ENCODE measurements around the gene TXNDC5.
"Not testable (repeated sequence)": the region's sequence is repeated elsewhere in the genome, so short reads cannot be mapped to it uniquely, and the experiment has no call there.

Gene TXNDC5

DNA sequence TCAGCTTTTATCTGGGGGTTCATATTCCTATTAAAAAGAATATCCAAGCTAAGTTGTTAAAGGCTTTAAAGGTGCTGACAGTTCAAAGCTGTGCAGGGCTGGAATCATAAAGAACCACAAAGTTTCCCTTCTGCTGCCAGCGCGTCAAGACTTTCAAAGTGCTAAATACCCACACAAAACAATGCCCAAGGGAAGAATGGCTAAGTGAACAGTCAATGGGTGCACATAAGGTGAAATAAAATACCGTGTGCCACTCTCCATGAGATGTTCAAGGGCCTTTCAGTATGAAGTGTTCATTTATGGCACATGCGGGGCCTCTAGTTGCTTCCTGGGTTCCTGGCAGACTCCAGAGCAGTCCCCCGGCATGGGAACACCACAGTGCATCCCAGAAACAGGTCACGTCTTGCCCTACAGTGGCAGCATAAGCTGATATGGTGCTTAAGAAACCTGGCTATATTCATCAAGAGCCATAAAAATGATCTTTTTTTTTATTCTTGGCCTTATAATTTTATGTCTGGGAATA lies 14.1 kb downstream of the TXNDC5 start:
- Histone ChIP-seq H3K9ac (ENCODE audit: low read depth, low read length) (no peak overlapping the region), H3K9me3 (ENCODE audit: control insufficient read depth, insufficient read depth, low read length) (no peaks in the 10 kb centered on the region), H3K36me3 (ENCODE audit: insufficient read depth, low read length) (peaks cover 34% of the 10 kb centered on the region), H3K4me1 (ENCODE audit: insufficient read depth, low read length) (no peaks in the 10 kb centered on the region)

DNA sequence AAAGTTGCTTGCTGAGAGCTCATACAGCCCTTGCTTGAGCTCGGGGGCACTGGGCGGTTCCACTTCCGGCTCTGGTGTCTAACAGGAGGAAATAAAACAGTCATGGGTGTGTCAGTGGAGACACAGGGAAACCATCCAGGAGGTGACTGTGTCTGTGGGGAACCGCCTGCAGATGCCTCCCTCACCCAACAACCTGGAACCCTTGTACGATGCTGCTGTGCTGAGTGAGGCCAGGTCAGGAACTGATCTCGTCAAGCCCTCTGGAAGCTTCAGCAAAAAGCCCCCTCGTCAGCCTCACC lies 15.5 kb downstream of the TXNDC5 start:
- Histone ChIP-seq H3K36me3 (ENCODE audit: insufficient read depth, low read length) (peaks cover 32% of the 10 kb centered on the region), H3K9me3 (ENCODE audit: control insufficient read depth, insufficient read depth, low read length) (no peaks in the 10 kb centered on the region), H3K9ac (ENCODE audit: low read depth, low read length) (no peak overlapping the region), H3K4me1 (ENCODE audit: insufficient read depth, low read length) (no peaks in the 10 kb centered on the region)

DNA sequence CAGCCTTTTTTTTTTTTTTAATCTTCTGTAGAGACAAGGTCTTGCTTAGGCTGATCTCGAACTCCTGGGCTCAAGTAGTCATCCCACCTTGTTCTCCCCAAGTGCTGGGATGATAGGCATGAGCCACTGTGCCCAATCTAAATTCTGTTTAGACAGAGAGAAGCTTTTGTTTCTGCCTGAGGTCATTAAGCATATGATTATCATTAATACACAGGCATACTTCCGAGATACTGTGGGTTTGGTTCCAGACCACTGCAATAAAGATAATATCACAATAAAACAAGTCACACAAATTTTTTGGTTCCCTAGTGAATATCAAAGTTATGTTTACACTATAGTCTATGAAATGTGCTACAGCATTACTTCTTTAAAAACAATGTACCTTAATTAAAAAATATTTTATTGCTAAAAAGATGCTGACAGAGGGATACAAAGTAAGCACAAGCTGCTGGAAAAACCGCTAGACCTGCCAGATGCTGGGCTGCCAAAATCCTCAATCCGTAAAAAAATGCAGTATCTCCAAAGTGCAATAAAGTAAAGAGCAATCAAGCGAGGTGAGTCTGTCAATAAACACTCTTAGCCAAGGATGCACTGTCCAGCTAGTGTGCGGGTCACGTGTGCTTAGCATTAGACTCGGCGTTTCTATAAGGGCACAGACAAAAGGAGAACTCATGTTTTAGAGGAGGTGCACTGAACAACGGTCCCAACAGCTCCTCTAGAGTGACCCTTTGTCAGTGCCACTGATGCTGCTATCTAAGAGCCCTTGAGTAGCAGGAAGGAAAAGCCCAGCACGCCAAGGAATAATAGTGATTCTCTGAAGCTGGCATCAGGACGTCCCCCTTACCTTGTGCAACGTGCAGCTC lies 16.1 kb downstream of the TXNDC5 start:
- Histone ChIP-seq H3K9me3 (ENCODE audit: control insufficient read depth, insufficient read depth, low read length) (no peaks in the 10 kb centered on the region), H3K36me3 (ENCODE audit: insufficient read depth, low read length) (peaks cover 32% of the 10 kb centered on the region), H3K4me1 (ENCODE audit: insufficient read depth, low read length) (no peaks in the 10 kb centered on the region), H3K9ac (ENCODE audit: low read depth, low read length) (no peak overlapping the region)

DNA sequence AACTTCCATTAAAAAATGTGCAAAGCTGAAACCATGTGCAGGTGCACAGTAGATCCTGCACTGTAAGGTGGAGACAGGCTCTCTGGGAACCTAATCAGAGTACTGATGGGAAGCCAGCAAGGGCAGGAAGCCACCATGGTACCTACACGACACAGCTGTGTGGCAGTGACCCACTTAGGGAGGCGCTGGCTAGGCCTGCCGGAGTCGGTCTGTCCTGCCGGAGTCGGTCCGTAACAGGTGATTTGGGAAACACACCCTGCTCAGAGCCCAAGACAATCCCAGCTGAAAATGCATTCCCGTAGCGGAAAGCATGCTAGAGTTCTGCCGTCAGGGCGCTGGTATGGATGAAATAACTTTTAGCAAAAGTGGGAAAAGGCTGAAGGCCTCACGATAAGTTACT lies 17.2 kb downstream of the TXNDC5 start:
- peaks cover 30% of the 10 kb centered on the region for H3K36me3 ChIP-seq (ENCODE audit: insufficient read depth, low read length)

DNA sequence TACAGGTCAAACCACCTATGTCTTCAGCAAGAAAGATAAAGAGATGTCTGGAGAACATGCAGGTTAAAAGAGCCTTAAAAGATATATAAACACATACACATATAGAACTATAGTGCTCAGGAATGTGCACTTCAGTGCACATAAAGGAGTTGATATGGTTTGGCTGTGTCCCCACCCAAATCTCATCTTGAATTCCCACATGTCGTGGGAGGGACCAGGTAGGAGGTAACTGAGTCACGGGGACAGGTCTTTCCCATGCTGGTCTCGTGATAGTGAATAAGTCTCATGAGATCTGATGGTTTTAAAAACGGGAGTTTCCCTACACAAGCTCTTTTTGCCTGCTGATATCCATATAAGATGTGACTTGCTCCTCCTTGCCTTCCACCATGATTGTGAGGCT lies 18.2 kb downstream of the TXNDC5 start:
- H3K36me3 ChIP-seq (ENCODE audit: insufficient read depth, low read length) = peaks cover 25% of the 10 kb centered on the region
- H3K4me1 ChIP-seq (ENCODE audit: insufficient read depth, low read length); H3K9ac ChIP-seq (ENCODE audit: low read depth, low read length); H3K9me3 ChIP-seq (ENCODE audit: control insufficient read depth, insufficient read depth, low read length): not testable (repeated sequence)

More for the DNA sequence above, 17.2 kb downstream of the TXNDC5 start:
- H3K9me3 ChIP-seq (ENCODE audit: control insufficient read depth, insufficient read depth, low read length) = no peaks in the 10 kb centered on the region
- H3K9ac ChIP-seq (ENCODE audit: low read depth, low read length) = no peak overlapping the region
- no peaks in the 10 kb centered on the region for H3K4me1 ChIP-seq (ENCODE audit: insufficient read depth, low read length)

DNA sequence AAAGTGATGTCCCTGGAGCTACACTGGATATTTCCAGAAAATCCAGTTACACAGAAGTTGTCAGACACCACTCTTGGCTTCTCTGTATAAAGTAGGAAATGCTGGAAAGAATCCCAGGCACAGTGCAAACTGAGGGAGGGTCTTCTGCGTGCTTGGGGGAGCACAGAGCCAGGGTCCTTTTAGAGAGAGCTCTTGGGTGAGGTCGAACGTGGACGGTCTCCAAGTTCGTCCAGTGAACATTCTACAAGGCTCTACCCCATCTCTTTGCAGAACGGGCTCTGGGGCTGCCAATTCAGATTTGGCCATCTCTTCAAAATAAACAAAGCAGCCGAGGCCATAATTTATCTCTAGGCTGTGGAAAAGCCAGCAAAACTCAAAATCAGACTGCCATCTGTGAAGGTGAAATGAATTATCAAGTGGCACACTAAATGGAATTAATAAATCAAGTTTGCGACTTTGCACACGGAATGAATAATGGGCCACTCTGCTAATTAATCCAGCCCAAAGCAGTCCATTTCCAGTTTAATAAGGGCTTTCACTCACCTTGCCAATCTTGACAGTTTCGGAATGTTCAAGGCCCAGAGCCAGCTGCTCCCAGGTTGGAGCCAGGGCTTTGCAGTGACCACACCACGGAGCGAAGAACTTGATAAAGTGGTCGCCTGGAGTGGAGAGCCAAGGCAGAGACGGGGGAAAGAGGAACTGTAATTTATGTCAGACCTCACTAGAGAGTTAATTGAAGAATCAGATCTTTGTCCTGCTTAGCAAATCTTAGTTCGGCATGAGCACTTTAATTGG lies 19.3 kb downstream of the TXNDC5 start:
- no peaks in the 10 kb centered on the region for H3K4me1 ChIP-seq (ENCODE audit: insufficient read depth, low read length)
- peaks cover 23% of the 10 kb centered on the region for H3K36me3 ChIP-seq (ENCODE audit: insufficient read depth, low read length)
- no peak overlapping the region for H3K9ac ChIP-seq (ENCODE audit: low read depth, low read length)
- H3K9me3 ChIP-seq (ENCODE audit: control insufficient read depth, insufficient read depth, low read length) = no peaks in the 10 kb centered on the region

DNA sequence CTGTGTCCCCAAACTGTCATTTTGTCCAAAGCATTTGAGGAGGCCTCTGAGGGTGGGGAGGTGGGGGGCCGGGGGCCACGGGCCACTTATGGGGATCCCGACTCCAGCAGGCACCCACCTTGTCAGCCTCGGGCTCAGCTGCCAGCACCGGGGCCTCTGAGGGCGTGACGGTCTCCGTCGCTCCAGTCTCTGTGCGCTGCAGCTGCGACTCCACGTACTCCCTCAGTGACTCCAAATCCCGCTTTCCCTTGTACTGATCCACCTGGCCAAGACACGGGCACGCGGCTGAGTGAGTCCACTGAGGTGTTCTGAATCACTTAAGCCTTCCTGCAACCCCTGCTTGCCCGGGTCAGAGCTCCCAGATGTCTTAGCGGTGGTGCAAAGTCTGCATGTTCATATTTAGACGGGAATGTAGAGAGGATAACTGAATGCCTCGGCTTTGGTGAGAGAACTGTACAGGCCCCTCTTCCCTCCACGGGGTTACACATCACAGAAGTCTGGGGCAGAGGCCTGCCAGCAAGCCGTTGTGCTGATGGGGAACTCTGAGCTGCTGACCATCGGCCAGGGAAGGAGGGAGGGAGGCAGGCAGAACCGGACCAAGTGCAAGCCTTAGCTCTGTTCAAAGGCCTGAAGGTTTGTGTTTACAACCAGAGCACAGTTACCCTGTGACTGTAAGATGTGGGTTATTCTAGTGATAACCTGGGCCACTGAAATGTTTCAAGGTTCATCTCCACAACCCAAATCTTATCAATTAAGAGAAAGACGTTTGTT lies 21.8 kb downstream of the TXNDC5 start:
- Histone ChIP-seq H3K9me3 (ENCODE audit: control insufficient read depth, insufficient read depth, low read length) (no peaks in the 10 kb centered on the region), H3K36me3 (ENCODE audit: insufficient read depth, low read length) (peaks cover 23% of the 10 kb centered on the region), H3K9ac (ENCODE audit: low read depth, low read length) (no peak overlapping the region), H3K4me1 (ENCODE audit: insufficient read depth, low read length) (no peaks in the 10 kb centered on the region)

DNA sequence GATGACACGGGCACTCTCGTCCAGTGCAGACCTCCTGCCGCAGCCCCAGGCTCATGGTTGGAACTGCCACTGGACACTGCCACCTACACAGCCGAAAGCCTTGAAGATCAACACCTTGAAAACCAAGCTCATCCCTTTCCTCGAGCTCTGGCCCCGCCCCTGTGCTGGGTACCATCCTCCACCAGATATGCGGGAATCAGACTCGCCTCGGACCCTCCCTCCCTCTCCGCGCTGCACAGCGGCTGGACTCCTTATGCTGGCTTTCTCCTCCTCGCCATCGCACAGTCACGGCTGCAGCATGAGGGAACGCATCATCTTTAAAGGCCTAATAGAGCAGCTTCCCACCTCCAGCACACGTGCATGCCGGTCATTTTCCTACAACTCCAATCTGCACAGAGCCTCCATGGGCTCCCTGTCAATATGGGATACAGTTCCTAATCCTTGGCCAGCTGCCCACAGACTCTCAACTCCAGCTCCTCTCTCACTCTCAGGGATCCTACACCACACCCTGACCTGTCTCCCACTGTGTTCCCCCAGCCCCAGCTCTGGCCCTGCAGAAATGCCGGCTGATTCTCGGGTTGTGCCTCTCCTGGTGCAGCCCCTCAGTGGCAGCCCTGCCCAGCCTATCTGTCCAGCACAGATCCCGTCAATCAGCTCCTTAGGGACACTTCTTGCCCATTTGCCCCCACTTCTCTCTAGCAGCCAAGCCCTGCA lies 23.2 kb downstream of the TXNDC5 start:
- no peaks in the 10 kb centered on the region for H3K4me1 ChIP-seq (ENCODE audit: insufficient read depth, low read length)
- H3K9me3 ChIP-seq (ENCODE audit: control insufficient read depth, insufficient read depth, low read length) = no peaks in the 10 kb centered on the region
- no peak overlapping the region for H3K9ac ChIP-seq (ENCODE audit: low read depth, low read length)
- peaks cover 32% of the 10 kb centered on the region for H3K36me3 ChIP-seq (ENCODE audit: insufficient read depth, low read length)

DNA sequence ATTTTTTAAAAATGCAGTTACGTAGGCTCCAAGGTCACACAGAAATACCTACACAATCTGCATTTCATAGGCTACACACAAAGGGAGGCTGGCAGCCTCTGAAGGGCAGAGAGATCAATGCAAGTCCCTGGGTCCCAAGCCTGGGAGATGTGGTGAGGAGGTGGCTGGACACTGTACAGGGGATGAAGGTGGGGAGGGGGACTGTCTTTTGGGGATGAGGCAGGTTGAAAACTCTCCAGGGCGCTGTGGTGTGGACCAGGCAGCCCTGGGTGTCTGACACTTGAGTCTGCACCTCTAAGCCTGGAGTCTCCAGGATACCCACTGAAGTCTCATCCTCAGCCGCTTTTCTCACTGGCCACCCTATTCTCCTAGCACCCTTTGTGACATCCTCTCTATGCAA lies 24.5 kb downstream of the TXNDC5 start:
- Histone ChIP-seq H3K36me3 (ENCODE audit: insufficient read depth, low read length) (peaks cover 39% of the 10 kb centered on the region), H3K9ac (ENCODE audit: low read depth, low read length) (no peak overlapping the region), H3K9me3 (ENCODE audit: control insufficient read depth, insufficient read depth, low read length) (no peaks in the 10 kb centered on the region), H3K4me1 (ENCODE audit: insufficient read depth, low read length) (no peaks in the 10 kb centered on the region)

DNA sequence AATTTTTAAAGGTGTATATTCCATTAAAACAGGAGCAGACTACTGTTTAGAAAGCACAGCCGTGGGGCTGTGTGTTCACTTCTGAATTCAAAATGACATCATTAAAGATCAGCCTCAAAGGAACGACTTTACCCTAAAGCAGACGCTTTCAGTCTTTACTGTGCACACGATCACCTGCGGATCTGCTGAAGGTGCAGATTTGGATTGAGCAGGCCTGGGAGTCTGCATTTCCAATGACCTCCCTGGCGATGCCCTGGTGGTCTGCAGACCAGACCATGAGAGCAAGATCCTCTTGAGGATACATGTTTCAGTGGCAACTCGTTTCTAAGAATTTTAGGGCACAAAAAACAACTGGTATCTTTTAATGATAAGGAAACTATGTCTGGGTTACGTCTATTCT lies 27.2 kb downstream of the TXNDC5 start:
- Histone ChIP-seq H3K4me1 (ENCODE audit: insufficient read depth, low read length) (no peaks in the 10 kb centered on the region), H3K9ac (ENCODE audit: low read depth, low read length) (no peak overlapping the region), H3K9me3 (ENCODE audit: control insufficient read depth, insufficient read depth, low read length) (no peaks in the 10 kb centered on the region), H3K36me3 (ENCODE audit: insufficient read depth, low read length) (peaks cover 38% of the 10 kb centered on the region)

DNA sequence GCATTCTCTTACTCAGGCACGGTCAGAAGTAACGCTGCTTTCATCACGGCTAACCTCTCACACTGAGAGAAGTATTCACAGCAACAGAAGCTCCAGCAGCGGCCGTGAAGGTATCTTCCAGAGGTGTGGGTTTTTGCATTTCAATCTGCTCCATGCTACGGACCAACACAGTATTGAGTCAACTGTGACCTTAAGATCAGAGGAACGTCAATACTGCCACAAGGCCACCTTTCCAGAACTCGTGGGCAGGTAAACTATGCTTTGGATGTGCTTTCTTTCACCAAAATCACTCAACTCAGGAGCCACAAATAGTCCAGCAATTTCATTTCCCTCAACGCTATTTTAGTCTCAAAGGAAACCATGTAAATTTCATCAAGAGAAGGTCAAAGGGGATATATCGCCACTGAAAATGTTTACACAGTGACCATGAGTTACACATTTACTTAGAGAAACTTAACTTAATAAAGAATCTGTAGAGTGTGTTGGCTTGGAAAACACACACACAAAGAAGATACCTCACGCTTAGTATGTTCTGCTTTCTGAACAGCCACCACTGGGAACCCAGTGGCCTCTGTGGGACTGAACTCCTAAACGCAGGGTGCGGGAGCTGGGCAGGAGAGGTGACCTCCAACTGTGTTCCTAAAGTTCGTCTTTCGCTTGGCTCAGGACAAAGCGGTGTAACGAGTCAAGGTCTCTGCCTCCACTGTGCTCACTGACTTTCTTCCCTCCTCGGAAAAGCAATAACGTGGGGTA lies 27.9 kb downstream of the TXNDC5 start:
- H3K36me3 ChIP-seq (ENCODE audit: insufficient read depth, low read length) = peaks cover 38% of the 10 kb centered on the region
- no peak overlapping the region for H3K9ac ChIP-seq (ENCODE audit: low read depth, low read length)
- H3K4me1 ChIP-seq (ENCODE audit: insufficient read depth, low read length) = no peaks in the 10 kb centered on the region
- H3K9me3 ChIP-seq (ENCODE audit: control insufficient read depth, insufficient read depth, low read length) = no peaks in the 10 kb centered on the region

DNA sequence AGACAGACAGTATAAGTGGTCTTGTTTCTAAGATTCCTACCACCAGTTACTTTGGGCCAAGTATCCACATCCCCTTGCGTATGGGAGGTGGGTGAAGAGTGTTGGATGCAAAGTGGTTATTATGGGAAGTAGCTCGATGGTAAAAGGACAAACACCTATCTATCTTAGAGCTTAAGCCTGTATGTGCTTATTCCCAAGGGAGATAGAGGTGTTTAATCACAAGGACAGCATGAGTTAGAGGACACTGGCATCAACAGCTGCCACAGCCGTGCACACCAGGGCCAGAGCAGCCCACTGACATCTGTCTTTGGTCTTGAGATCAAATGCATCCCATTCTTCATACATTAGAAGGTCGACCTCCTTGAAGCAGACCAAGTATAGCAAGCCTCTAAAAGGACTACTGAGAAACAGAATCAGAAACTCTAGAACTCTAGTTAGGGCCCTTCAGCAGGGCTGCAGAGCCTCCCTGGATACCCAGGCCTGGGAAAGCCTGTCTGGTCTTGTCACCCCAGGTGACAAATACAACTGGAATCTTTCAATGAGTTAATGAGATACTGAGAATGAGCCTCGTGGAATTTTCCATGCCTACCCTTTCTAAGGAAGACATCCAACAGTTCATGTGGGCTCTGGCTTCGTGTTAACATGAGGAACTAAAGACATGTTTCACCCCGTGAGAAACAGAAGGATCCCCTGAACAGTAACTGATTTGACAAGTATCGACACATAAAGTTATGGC lies 28.7 kb downstream of the TXNDC5 start:
- H3K36me3 ChIP-seq (ENCODE audit: insufficient read depth, low read length) = peaks cover 38% of the 10 kb centered on the region
- H3K9me3 ChIP-seq (ENCODE audit: control insufficient read depth, insufficient read depth, low read length) = no peaks in the 10 kb centered on the region
- no peak overlapping the region for H3K9ac ChIP-seq (ENCODE audit: low read depth, low read length)
- H3K4me1 ChIP-seq (ENCODE audit: insufficient read depth, low read length) = no peaks in the 10 kb centered on the region

DNA sequence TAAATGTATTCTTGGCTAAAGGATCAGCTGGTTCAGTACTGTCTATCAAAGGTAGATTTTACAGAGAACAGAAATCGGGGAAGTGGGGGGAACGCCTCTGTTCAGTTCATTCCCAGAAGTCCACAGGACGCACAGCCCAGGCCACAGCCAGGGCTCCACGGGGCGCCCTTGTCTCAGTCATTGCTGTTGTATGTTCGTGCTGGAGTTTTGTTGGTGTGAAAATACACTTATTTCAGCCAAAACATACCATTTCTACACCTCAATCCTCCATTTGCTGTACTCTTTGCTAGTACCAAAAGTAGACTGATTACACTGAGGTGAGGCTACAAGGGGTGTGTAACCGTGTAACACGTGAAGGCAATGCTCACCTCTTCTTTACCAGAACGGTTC lies 29.9 kb downstream of the TXNDC5 start:
- H3K36me3 ChIP-seq (ENCODE audit: insufficient read depth, low read length) = peaks cover 38% of the 10 kb centered on the region
- H3K9me3 ChIP-seq (ENCODE audit: control insufficient read depth, insufficient read depth, low read length) = no peaks in the 10 kb centered on the region
- no peak overlapping the region for H3K9ac ChIP-seq (ENCODE audit: low read depth, low read length)
- H3K4me1 ChIP-seq (ENCODE audit: insufficient read depth, low read length) = no peaks in the 10 kb centered on the region
